NCI-H2171 (cell line): ENCODE data around the gene ANAPC4.

Experiments used
- DNase-seq: peaks from one replicate; lab custom pipeline; 2025; lab: John Stamatoyannopoulos, UW

ANAPC4 gene

DNA sequence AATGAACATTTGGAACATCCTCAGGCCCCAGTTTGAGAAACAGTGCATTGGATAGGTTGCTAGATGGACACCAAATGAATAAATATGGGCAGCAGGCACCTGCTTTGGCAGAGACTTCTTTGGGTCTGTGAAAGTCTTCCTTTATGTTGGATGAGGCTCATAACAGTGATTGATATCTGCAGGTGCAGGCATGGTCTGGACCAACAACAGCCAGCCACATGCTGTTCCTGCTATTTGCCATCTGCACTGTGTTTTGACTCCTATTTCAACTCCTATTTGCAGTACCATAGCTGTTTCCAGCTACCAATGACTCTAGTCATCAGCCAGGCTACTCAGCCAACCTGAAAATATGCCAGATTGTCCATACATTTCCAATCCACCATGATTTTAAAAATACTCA lies 60.9 kb downstream of the ANAPC4 start:
- DNase-seq, result no peak

DNA sequence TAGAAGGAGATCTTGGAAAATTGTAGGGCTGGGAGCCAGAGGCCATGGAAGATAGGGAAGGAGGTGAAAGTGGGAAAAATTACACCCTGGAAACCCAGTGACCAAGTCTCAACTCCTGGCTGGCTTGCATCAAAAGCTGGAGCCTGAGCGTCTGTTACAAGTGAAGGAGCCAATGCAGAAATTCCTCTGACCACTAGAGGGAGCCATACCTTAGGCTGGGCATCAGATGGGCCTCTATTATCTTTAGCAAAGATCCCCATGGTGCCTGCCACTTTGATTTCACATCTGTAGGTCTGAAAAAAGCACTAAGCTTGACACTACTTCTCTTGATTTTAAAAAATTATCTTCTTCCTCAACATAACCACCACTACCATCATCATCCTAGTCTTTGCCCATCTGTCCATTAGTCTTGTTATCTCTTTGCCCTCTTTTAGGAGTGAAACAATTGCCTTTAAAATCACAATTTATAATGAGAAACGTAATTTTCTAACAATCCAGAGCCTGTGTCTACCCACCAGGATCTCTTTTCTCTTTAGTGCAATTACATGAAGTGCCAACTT lies 62.9 kb downstream of the ANAPC4 start:
- DNase-seq, result peak; percentile 21

DNA sequence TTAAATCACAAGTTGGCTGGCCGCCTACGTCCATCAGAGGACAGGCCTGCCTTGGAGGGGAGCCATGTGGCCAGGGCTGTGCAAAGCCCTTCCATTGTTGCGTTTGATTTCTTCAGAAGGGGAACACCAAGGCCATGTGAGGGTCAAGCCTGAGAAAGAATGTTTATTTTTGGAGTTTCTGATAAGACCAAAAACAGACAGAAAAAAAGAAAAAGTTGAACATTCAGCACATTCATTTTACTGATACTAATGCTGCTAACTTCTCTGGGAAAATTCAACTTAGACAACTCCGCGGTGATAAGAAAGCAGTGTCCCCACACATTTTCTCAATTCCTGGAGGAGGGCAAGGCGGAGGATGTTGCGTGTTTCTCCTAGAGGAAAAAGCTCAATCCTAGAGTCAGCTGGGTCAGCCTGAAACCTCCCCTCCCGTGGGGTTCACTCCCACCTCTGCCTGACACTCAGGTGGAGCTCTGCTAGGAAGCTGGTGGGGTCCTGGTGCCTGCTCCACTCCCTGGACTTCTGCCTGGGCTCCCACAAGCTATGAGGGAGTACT lies 63.5 kb downstream of the ANAPC4 start:
- no peak for DNase-seq

DNA sequence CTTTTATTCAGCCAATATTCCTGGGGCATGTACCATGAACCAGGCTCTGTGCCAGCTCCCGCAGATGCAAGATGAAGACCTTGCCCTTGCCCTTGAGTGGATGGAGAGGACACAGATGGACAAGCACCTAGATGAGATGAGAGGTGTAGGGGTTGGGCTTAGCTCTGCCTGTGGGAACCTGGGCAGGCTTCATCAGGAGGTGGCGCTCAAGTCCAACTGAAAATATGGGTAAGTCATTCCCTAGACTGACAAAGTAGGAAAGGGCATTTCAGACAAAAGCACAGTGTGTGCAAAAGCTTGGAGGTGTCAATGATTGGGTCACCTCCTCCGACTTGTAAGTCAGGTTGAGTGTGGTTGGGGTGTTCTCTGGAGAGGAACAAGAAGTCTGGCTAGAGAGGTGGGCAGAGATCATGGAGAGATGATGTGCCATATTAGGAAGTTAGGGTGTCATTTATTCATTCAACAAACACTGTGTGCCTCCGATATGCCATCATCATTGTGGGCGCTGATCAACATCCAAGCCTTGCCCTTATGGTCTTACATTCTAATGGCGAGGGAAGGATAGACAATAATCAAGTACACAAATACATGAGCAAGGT lies 64.6 kb downstream of the ANAPC4 start:
- DNase-seq, result peak; percentile 6

DNA sequence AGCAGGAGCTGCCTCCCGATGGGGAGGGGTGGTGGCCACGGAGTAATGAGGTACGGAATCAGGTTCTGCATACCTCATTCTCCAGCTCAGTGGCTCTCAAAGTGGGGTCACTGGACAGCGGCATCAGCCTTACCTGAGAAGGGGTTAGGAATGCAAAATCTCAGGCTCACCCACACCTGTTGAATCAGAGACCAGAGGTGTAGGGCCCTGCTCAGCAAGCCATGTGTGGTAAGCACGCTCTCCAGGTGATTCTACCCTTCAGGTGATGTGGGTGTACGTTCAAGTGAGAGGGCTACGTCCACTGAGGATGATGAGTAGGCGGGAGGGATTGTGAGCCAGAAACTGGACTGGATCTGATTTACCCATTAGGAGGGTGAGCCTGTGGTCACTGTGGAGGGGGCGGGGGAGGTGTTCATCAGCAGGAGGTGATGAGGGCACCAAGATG lies 65.8 kb downstream of the ANAPC4 start:
- no peak for DNase-seq

DNA sequence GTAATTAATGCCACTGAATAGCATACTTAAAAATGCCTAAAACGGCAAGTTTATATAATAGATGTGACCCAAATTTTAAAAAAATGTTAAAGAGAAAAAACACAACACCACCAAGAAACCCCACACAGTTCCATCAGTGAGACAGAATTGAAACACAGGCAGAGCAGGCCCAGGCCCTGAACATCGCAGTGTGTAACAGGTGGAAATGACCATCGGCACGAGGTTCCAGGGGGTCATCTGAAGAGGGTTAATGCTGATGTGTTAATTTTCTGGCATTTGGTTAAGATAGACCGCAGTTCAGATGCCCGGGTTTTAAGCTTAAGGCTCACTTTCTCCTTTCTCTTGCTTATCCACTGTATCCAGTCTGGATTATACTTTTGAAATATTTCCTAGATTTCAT lies 66.8 kb downstream of the ANAPC4 start:
- DNase-seq, result no peak

DNA sequence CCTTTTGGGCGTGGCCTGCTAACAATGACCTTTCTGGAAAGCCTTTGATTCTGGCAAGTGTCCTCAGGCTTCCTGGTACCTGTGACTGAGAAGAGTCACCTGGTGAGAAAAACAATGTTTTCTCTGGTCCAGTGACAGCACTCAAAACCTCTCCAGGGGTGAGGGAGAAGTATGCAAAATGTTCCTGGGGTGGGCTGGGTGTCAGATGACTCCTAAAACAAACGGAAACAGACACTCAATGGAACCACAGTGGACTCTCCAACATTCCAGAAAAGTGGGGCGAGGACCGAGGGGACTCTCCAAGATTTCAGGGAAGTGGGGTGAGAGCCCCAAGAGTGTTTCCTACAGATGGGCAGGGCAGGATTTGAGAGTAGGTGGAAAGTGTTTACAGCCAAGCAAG lies 69.5 kb downstream of the ANAPC4 start:
- no peak for DNase-seq

DNA sequence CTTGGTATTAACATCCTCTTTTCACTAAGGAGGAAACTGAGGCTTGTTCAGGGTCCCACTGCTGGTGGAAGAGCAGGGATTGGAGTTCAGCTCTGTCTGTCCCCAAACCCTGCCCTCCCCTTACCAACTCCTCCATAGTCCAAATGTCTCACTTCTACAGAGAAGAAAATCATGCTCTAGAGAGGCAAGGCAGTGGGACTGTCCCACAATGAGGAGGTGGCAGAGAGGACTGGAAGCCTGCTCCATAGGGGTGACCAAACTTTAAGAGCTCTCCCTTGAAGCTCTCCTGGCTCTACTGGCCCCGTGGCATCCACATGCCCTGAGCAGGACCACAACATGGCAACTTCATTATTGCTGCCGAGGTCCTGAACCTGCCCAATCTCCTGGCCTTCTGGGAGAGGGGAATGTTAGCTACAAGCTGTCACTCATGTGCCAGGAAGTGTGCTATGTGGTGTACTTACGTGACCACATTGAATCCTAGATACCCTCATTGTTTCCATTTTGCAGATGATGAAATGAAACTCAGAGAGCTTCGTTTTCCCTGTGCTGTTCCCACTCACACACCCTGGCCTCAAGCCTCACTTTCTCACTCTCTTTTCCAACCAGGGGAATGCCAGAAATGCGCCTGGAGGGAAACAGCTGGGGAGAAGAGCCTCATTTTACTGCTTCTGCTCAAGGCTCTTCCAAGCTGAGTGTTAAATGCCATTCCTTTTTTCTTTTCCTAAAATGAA lies 71.5 kb downstream of the ANAPC4 start:
- no peak for DNase-seq

DNA sequence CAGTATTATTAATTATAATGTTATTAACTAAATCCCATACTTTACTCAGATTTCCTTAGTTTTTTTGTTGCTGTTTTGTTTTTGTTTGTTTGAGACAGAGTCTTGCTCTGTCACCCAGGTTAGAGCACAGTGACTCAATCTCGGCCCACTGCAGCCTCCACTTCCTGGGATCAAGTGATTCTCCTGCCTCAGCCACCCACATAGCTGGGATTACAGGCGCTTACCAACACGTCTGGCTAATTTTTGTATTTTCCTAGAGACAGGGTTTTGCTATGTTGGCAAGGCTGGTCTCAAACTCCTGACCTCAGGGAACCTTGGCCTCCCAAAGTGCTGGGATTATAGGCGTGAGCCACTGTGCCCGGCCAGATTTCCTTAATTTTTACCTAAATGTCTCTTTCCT lies 72.2 kb downstream of the ANAPC4 start:
- no peak for DNase-seq

DNA sequence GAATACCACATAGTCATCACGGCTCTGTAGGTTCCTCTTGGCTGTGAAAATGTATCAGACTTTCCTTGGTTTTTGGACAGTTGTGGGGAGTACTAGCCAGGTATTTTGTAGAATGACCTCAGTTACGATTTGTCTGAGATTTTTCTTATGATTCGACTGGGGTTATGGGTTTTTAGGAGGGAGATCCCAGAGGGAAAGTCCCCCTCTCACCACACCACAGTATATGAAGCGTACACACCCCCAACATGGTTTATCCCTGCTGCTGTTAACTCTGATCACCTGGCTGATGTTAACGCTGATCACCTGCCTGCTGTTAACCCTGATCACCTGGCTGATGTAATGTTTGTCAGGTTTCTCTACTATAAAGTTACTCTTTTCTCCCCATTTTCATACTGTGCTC lies 72.6 kb downstream of the ANAPC4 start:
- DNase-seq, result no peak

DNA sequence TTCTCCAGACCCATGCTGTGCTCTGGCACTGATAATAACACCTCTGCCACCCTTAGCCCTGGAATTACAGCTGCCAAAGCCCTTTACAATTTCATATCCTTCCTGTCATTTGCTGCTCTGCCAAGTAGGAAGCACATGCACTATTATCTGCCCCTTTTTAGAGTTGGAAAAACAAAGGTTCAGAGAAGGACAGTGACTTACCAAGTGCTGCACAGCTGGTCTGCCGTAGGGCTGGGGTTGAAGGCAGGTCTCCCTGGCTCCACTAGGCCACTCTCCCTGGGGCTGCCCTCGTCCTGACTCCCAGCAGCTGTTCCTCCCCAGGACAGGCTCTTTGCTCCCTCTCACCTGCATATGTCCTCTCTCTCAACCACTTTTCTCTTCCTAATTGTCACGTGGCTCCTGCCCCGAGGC lies 73.4 kb downstream of the ANAPC4 start:
- DNase-seq, result no peak

DNA sequence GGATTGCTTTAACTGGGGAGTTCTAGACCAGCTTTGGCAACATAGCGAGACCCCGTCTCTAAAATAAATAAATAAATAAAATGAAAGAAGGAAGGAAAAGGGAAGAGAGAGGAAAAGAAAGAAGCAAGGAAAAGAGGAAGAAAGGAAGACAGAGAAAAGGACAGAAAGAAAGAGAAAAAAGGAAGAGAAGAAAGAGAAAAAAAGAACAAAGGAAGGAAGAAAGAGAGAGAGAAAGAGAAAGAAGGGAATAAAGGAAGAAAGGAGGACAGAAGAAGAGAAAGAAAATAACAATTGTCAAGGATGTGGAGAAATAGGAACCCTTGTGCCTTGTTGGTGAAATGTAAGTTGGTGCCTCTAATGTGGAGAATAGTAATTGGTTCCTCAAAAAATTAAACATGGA lies 74.6 kb downstream of the ANAPC4 start:
- DNase-seq, result no peak

DNA sequence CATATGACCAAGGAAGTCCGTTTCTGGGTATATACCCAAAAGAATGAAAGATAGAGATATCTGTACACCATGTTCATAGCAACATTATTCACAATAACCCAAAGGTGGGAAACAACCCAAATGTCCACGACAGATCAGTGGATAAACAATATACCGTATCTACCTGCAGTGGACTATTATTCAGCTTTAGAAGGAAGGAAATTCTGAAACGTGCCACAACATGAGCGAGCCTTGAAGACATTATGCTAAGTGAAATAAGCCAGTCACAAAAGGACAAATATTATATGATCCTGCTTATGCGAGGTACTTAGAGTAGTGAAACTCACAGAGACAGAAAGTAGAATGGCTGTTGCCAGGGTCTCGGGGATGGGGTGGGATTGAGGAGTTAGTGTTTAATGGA lies 75.0 kb downstream of the ANAPC4 start:
- no peak for DNase-seq

DNA sequence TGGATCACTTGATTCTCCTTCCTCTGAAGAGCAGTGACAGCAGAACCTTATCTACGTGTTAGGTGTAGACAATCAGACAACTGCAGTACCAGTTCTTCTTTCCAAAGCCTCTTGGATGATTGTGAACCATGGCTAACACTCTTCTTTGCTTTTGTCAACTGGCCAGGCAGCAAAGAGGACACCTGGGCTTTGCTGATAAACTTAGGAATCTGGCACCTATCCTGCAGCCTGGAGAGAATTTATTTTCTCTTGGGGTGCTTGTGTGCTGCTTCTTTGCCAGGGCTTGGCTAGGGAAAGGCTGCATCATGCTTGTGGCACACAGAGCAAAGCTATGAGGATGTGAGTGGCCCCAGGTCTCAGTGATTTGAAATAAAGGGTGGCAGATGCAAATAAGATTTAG lies 77.4 kb downstream of the ANAPC4 start:
- DNase-seq, result no peak

DNA sequence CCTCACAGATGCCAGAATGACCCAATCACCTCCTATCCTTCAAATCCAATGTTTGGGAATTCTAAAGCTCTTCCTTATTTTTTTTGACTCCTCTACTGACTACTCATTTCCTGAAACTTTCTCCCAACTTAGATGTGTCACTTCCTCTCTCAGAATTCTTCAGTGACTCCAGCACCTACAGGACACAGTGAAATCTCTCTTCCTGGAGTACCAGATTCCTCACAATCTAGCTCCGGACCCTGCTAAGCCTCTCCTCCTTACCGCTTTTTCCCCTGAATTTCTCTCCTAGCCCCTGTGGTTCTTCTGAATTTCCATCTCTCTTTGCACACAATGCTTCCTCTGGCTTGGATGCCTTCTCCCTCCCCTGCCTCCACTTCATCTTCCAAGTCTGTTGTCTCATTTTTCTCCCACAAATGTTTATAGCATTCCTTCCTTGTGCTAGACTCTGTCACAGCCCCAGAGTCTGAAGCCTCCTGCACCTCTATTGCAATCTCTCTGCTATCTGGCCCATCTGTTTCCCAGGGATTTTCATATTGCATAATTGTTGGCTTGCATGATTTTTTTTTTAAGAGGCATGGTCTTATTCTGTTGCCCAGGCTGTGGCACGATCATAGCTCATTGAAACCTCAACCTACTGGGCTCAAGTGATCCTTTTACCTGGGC lies 80.1 kb downstream of the ANAPC4 start:
- peak; percentile 1 for DNase-seq

DNA sequence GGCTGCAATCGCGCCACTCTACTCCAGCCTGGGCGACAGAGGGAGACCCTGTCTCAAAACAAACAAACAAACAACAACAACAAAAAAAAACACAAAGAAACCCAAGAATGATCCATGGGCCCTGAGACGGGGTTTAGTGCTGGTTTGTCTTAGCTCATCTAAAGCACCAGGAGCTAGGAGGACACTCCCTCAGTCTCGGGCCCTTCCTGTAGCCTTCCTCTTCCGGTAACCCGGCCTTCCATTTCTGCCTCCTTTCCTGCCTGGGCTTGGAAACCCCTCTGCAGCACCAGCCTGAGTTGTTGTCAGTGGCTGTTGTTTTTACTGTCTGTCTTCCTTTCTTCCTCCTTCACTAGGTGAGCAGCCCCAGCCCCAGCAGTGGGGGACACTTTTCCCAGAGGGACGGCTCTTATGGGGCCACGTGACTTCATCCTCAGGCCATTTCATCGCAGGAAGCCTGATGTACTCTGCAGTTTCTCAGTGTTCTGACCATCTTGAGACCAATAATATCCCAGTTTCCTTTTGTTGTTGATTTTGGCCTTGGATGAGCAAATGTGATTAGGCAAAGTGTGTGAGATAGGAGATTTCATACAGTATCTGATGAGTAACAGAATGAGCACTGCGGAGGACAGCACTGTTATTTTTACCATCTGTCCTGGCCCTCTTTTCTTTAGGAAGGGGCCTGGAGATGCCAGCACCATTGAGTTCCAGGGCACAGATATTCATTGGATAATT lies 90.1 kb downstream of the ANAPC4 start:
- DNase-seq, result no peak

DNA sequence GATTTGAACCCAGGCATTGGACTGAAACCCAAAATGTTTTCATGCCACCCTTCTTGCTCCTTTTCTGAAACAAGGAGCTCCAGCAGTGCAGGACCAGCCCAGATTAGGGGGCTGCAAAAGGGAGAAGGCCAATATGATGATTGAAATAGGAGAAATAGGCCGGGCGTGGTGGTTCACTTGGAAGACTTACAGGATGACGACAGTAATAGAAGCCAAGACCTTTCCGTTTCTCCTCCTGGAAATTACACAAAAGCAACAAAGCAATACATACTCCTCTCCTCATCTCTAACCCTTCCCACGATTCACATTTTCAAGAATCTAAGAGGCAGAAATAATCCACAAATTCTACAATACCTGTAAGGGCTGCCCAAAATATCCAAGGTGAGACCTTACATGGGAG lies 90.8 kb downstream of the ANAPC4 start:
- DNase-seq, result no peak
